Measurements from ENCODE around the gene EREG. TPM values are rescaled to one million over a fixed set of nuclear protein-coding genes. Genes with fewer than 3 reads are reported as not detected.
A peak's percentile ranks its signal among the peaks of the same experiment; 100 is the strongest.

EREG gene
- polyA plus RNA-seq, 3 donors: 0.09 to 0.21 (median 0.16) TPM

DNA sequence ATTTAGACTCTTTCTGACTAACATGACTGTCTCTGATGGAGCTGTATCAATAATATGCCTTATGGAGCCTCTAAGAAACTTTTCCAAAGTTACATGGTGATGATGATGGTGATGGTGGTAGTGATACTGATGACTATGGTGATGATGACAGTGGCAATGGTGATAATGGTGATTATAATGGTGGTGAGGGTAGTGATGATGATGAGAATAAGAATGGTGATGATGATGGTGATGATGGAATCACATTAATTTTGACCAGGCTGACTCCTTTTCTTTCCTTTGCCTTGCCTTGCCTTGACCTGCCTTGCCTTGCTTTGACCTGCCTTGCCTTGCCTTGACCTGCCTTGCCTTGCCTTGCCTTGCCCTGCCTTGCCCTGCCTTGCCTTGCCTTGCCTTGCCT, 48.3 kb downstream of the EREG start:
- no peak for DNase-seq (ENCODE audit: extremely low read depth in 1 of 11, low read depth in 9 of 11, low spot score in 4 of 11)

DNA sequence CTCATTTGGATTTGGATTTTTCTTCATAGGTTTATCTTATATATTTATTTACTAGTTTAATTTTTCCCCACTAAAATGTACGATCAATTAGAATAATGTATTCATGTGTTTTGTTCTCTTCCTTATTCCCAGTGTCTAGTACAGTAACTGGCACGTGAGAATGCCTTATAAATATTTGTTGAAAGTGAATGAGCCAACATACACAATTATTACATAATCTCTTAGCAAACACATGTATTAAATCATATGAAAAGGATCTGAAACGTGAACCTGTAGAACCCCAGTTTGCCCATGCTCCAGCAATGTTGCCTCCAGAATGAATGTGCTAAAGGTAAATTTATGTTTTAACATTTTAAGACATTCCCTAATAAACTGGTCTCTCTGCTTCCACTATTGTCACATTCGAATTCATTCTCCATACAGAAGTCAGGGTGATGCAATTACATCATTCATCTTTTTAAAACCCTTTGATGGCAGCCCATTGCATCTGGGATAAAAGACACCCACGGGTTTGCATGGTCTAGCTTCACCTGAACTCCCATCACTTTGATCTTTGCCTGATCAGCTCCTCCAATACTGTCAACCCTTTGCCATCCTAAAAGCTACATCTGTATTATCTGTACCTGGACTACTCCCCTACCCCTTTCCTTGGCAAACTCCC, 49.3 kb downstream of the EREG start:
- no peak for DNase-seq (ENCODE audit: extremely low read depth in 1 of 11, low read depth in 9 of 11, low spot score in 4 of 11)

DNA sequence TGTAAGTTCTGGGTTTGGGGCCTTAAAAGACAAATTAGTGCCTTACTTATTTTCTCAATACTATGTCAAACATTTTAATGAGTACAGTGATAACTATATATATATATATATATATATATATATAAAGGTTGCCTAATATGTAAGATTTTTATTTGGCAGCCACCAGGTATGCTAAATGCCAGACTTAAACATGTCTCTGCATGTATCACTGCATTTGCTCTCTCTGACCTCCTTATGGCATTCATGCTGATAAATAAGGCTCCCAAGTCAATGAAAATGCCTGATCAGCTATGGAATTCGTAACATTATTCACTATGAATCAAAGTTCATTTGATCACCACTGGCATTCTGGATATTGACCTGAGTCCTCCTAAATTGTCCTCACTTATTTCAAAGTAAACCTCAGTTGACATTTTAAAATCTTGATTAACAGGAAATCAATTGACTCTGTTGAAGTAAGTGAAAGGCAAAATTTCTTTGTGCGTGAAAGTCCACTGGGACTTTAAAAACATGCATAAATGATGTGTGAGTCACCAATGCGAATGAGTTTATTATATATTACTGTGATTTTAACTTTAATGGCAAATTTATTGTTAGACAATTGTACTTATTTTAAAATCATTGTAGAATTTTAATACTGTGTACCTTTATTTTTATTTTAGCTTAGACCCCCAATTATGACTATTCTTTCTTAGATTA, 50.8 kb downstream of the EREG start:
- DNase-seq (ENCODE audit: extremely low read depth in 1 of 11, low read depth in 9 of 11, low spot score in 4 of 11): no peak

DNA sequence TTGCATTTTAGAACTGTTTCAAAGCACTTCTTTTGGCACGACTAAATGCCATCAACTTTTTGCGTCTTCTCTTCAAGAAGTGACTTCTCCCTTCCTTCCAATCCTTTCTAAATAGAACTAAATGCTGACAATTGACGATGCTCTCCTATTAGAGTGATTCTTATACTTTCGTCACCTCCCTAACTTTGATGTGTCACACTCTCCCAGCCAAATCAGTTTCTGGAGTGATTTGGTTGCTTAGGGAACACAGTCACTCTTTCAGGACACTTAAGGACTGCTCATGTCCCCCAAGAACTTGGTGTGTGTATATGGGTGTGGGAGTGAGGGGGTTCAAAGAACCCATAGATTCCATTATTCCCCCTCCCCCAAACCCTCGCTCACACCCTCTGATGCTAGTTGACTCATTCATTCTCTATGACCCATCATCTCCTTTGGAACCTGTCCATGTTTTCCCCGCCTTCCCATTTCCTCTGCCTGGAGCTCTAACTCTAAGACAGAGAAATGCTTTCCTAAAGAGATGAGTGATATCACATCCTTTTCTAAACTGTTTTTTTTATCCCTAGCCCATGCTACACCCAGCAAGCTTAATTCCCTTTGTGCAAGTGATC, 53.2 kb downstream of the EREG start:
- no peak for DNase-seq (ENCODE audit: extremely low read depth in 1 of 11, low read depth in 9 of 11, low spot score in 4 of 11)

DNA sequence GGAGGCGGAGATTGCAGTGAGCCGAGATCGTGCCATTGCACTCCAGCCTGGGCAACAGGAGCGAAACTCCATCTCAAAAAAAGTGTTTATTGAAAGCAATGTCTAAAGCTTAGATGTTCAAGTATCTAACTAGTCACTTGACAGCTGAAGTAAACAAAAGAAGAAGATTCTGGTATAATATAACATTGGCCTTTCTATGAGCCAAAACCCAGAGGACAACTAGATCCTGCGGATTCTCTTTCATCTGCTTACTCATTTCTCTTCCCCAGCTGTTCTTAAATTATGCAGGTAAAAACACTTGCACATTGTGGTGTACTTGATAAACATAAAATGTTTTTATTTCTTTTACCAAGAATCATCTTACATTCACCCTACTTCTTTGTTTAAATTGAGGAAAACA, 55.9 kb downstream of the EREG start:
- no peak for DNase-seq (ENCODE audit: extremely low read depth in 1 of 11, low read depth in 9 of 11, low spot score in 4 of 11)

DNA sequence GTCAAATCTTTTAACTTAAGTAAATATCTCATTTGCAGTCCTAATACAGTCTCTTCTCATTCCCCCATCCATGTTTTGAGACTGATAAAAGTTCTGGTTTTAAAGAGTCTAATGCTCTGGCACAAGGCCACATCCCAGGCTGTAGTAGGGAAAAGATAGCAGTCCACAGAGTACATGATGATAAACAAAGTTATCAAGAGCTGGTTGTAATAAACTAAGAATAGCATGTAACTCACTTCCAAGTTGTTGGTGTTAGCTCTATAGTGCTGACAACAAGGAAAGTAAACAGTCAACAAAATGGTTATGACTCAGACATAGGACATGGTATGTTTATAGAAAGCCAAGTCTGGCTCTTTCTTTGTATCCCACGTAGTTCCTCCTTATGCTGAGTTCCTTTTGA, 58.2 kb downstream of the EREG start:
- peak in 3 of 11 donors; percentile 5 to 25 (median 9) for DNase-seq (ENCODE audit: extremely low read depth in 1 of 11, low read depth in 9 of 11, low spot score in 4 of 11)

DNA sequence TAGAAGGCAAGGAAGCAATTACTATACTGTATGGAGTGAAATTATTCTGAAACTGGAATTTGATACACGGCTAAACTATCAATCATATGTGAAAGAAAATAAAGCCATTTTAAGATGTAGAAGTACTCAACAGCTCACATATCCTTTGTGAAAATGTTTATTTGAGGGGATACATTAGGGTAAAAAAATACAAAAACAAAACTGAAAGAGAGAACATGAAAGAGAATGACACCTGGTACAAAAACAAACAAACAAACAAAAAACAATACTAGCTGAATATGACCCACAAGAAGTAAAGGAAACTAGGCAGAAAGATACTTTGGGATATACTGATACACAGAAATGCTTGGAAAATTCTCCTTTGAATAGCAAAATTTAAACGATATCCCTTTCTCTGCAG, 59.2 kb downstream of the EREG start:
- no peak for DNase-seq (ENCODE audit: extremely low read depth in 1 of 11, low read depth in 9 of 11, low spot score in 4 of 11)

DNA sequence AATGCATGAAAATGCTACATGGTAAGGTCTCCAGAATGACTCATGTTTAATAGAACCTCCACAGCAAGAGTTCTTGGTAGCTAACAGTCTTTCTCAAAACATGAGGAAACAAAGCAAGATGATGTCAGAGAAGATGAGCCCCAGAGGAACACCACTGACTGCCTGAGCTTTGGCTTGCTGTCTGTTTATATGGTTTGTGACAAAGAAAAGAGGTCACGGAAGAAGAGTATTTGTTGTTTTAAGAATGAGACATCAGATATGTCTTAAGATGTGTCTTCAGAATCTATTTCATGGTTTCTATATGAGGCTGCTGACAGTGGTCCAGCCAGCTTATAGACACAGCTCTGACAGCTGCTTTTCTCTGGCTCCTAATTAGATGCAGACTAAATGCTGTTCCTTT, 61.2 kb downstream of the EREG start:
- no peak for DNase-seq (ENCODE audit: extremely low read depth in 1 of 11, low read depth in 9 of 11, low spot score in 4 of 11)

DNA sequence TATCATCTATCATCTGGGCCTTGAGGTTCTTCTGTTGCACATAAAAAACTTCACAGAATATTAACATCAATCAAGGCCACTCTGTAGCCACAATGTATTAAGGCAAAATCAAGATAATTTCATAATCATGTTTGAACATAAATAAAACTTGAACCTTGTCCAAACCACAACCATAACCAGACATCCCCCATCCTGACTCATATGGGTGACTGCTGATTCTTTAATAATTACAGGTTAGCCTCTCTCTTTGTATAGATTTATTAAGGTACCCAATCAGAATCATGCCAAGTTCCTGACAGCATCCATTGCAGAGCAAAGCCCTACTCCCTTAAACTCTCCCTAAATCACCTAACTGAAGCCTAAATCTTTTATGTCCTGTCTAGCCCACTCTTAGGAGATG, 63.3 kb downstream of the EREG start:
- no peak for DNase-seq (ENCODE audit: extremely low read depth in 1 of 11, low read depth in 9 of 11, low spot score in 4 of 11)

DNA sequence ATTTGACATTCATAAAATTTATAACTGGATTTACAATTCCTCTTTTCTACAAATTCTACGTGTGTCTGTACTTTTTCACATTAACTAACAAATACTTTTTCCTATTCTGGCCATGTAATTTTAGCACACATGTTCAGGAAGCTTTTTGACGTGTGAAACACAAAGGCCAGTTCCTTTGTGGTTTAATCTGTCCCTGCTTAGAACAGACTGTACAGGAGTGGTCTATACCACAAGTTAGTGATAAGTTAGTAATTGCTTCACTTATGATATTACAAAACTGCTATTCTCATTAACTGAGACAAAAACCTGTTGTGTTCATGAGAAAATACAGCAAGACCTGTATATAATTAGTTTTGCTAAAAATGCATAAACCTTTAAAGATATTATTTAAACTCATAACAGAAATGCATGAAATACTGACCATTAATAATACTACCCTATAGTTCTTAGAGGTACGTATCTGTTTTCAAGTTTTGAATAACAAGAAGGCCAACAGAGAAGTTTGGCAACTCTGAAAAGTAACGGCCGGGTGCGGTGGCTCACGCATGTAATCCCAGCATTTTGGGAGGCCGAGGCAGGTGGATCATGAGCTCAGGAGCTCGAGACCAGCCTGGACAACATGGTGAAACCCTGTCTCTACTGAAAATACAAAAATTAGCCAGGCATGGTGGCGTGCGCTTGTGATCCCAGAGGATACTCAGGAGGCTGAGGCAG, 66.3 kb downstream of the EREG start:
- no peak for DNase-seq (ENCODE audit: extremely low read depth in 1 of 11, low read depth in 9 of 11, low spot score in 4 of 11)

DNA sequence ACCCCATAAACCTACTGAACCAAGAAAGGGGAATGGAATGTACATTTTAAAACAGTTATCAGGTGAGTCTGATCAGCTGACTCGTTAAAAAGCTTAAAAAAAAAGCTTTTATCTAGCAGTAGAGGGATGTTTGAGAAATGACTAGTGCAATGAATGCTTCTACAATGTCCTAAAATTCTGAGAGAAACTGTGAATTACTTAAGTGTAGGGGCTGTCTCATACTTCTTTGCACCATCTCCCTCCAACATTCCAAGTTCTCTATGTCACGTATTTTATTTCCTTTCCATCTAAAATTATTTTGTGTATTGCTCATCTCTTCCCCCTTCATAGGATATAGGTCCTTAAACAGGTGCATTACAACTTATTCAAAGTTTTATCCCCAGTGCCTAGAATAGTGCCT, 68.1 kb downstream of the EREG start:
- DNase-seq (ENCODE audit: extremely low read depth in 1 of 11, low read depth in 9 of 11, low spot score in 4 of 11): no peak

DNA sequence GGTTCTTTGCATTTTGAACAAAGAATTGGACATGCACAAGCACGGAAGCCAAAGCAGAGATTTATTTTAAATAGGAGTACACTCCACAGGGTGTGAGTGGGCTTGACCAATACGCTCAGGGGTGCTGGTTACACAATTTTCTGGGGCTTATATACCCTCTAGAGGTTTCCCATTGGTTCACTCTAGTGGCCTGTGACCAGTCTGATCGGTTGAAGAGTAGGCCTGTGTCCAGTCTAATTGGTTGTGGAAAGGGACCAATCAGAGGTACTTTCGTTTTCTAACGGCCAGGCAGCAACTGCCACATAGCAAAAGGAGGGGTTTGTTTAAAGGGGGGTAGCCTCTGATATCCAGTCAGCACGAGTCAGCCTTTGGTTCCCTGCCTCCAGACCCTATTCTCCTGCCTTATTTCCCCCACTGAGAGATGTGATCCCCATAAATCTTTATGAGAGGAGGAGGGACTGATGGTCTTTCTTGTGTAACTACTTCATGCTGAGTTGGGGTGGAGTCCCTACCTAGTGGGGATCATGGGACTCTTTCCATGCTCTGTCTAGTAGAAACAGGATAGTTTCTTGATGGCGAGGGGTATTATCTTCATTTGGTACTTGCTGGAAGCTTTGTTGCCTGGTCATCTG, 68.7 kb downstream of the EREG start:
- DNase-seq (ENCODE audit: extremely low read depth in 1 of 11, low read depth in 9 of 11, low spot score in 4 of 11): no peak

DNA sequence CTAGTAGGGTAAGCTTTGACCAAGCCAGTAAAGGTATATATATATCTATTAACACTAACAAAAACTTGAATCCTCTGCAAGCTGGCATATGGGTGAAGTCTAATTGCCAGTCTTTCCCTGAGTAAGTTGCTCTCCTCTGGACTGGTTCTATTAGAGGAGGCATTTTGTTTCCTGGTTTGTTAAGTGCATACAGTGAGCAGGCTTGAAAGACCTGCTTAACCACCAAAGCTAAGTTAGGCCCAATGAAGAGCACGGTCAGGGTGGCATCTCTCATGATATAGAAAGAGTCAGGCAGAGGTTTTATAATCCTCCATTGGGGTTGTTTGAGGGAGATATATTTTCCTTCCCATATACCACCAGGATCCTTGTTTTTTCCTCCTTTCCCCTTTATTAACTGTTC, 70.4 kb downstream of the EREG start:
- DNase-seq (ENCODE audit: extremely low read depth in 1 of 11, low read depth in 9 of 11, low spot score in 4 of 11): no peak

DNA sequence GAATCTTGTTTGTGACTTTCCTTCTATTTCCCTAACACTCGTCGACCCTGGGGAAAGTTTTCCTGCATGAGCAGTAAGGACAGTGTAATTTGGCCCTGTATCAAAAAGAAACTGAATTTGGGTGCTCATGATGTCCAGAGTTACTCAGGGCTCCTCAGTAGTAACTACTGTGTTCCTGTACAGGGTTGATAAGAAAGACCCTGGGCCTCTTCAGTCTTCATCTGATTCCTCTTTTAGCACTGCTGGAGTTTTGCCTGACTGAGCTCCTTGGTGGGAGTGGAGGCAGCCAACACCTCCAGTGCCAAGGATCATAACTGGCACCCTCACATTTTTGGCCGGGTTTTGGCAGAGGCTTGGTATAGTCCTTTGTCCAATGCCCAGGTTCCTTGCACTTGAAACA, 72.9 kb downstream of the EREG start:
- DNase-seq (ENCODE audit: extremely low read depth in 1 of 11, low read depth in 9 of 11, low spot score in 4 of 11): no peak

Other genes with a start within 250 kb of the EREG start
- 10 to 100 TPM; 22.0 to 26.7 (median 24.4) TPM for gene MTHFD2L, start 207.0 kb upstream of the EREG start, polyA plus RNA-seq (ENCODE audit: insufficient read length in 3 of 3)
- 1 to 10 TPM in 2 of 3 donors, under 1 TPM in 1; 0.86 to 1.5 (median 1.3) TPM for gene EPGN, start 56.7 kb upstream of the EREG start, polyA plus RNA-seq (ENCODE audit: insufficient read length in 3 of 3)
- under 1 TPM; 0.11 to 0.76 (median 0.16) TPM for gene AREG, start 80.0 kb downstream of the EREG start, polyA plus RNA-seq (ENCODE audit: insufficient read length in 3 of 3)